ENCODE data around the gene TROAP.

TROAP gene

DNA sequence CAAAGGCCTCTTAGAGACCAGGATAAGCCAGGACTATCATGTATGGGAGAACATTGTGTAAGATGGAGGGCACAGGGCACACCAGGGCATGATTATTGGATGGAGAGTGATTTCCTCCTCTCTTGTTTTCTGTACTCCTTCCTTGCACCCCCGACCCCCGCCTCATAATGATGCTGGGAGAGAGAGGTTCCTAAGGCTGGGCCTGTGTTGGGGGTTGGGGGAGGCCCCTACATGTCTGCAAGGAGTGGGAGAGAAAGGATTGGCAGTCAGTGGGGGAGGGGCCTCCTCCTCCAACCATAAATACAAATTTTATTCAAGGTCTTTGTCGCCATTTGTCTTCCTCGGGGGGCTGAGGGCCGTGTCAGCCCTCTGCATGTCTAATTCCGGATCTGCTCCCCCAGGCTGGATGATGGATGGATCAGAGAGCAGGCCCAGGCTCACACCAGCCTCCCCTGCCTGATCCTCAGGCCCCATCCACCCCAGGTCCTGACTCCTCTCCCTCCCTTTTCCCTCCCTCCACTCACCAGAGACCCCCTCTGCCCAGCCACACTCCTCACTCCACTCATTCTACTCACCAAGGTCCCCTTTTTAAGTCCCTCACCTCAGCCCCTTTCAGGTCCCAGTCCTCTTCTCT, 15.9 kb downstream of the TROAP start:
- no peak overlapping the region for H3K27ac ChIP-seq
- TF ChIP-seq, protein P1, sequence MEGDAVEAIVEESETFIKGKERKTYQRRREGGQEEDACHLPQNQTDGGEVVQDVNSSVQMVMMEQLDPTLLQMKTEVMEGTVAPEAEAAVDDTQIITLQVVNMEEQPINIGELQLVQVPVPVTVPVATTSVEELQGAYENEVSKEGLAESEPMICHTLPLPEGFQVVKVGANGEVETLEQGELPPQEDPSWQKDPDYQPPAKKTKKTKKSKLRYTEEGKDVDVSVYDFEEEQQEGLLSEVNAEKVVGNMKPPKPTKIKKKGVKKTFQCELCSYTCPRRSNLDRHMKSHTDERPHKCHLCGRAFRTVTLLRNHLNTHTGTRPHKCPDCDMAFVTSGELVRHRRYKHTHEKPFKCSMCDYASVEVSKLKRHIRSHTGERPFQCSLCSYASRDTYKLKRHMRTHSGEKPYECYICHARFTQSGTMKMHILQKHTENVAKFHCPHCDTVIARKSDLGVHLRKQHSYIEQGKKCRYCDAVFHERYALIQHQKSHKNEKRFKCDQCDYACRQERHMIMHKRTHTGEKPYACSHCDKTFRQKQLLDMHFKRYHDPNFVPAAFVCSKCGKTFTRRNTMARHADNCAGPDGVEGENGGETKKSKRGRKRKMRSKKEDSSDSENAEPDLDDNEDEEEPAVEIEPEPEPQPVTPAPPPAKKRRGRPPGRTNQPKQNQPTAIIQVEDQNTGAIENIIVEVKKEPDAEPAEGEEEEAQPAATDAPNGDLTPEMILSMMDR (conservative IDR thresholded peaks at IDR 0.05) = no peak
- TF ChIP-seq ZFX (IDR thresholded peaks at IDR 0.05) = no peak

DNA sequence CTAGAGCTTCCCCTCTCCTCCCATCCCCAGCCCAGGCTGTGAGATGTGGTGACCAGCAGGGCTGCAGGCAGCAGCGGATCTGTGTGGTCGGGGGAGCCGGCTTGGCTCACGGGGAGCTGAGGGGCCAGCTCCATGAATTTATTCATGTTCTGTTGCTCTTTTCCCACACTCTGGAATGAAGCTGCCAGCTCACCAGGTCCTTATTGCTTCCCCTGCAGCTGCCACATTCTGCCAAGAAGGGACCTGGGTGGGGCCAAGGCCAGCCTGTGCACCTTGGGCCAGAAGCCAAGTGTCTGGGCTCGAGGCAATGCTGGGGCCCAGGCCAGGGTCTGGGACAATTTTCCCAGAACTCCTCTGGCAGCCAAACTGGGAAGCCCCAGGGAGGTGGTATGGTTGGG, 16.4 kb downstream of the TROAP start:
- no peak overlapping the region for H3K27ac ChIP-seq
- TF ChIP-seq, protein P1 (conservative IDR thresholded peaks at IDR 0.05) = no peak
- TF ChIP-seq ZFX (IDR thresholded peaks at IDR 0.05) = no peak

DNA sequence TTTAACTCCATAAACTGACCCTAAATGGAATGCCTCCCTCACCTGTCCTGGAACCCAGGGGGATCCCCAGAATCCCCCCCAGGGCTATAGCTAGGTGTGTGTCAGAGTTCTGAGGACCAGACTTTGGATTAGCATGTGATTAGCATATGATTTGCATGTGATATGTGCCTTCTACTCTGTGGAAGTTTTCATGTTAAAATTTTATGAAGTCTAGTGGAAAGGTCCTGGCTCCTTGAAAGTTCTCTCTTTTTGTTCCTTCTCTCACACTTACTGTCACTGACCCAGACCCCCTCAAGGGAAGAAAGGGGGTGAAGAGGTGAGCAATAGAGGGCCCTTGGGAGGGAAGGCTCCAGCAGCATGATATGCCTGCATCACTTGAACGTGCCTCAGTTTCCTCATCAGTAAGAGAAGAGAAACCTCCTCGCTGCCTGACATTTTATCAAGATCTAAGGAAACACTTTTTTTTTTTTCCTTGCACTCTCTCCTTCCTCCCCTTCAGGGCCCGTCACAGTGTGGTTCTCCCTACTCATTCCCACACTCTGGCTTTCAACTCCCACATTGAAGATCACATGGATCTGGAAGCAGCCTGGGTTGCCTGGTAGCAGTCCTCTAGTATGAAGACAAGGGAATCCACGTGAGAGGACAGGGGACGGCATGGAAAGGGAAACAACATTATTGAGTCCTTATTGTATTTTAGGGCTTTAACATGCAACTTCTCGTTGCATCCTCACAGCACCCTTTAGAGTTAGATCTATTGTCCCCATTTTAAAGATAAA, 17.2 kb downstream of the TROAP start:
- H3K27ac ChIP-seq = no peak overlapping the region
- TF ChIP-seq, protein P1 (conservative IDR thresholded peaks at IDR 0.05) = no peak
- no peak for TF ChIP-seq ZFX (IDR thresholded peaks at IDR 0.05)

DNA sequence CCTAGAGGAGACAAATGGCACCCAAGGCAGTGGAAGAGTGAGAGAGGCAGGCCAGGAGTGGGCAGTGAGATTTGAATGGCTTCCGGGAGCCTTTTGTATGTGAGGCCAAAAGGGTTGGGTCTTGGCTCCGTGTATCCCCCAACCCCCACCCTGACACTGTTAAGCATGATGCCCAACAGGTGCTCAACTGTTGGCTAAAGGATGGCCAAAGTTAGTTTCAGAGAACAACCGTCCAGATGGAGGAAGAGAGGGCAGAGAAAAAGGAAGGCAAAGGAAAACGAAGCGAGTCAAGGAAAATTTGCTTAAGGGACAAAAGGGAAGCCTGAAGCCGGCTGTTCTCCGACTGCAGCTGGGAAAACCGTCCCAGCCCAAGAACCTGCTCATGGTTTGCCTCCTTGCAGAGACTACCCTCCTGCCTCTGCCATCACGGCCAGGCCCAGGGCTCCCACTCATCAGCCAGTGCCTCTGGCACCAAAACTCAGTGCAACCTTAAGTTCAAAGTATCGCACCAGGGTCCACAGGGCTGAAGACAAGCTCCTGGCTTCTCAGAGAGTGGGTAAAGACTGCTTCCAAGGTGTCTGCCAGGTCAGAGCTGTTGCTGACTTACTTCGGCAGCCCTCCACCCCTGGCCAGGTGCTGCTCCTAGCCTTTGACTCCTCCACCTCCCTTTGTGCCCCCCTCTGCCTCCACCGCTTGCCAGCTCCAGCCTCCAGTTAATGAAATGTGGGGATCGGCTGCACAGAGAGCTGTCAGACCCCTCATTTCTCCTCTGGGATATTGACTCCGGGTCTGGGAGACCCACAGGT, 18.1 kb downstream of the TROAP start:
- no peak overlapping the region for H3K27ac ChIP-seq
- TF ChIP-seq, protein P1 (conservative IDR thresholded peaks at IDR 0.05) = no peak
- no peak for TF ChIP-seq ZFX (IDR thresholded peaks at IDR 0.05)

DNA sequence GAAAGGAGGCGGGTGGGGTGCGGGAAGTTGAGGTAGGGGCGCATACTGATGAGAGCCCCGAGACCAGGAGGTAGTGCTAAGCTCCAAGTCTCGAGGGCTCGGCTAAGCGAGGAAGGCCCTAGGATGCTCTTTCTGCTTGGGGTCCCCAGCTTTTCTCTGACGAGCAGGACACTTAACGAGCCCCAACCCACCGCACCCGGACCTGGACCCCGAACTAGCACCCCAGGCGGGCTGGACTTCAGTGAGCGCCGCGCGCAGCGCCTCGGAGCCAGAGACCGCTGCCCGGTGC, 18.7 kb downstream of the TROAP start:
- no peak overlapping the region for H3K27ac ChIP-seq
- TF ChIP-seq ZFX (IDR thresholded peaks at IDR 0.05) = no peak

DNA sequence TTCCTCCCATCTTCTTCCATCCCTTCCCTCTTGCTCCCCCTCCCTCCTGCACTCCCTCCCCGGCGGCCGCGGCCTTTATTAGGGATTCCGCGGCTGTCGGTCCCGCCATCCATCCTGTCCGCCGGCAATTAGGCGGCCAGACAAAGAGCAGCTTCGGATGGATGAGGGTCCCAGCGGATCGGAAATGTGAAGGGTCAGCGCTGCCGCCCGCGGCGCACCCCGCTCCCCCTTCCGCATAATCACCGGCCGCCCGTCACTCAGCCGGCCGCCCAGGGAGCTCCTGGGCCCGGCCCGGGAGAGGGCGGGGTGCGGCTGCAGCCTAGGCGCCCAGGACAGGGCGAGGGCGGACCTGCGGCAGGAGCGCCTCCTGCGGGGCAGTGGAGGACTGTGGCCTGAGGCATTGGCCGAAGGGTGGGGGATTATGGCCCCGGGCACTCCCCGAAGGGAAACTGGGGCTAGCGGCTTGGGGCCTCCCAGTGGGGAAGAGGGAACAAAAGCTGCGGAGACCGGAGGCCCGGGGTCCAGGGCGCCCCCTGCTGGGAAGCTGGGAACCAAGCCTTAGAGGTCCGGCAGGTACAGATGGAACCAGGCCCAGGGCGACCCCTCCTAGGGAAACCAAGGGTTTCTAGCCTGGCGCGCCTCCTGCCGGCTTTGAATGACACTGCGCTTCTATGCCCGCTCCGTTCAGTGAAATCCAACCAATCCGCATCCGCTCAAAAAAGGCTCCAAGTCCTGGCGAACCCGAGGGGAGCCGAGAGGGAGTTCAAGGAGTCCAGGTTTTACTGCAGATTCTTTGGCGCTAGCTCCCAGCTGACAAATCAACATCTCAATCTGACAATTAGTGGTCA, 19.2 kb downstream of the TROAP start:
- TF ChIP-seq, protein P1 (conservative IDR thresholded peaks at IDR 0.05) = peak; percentile 88
- no peak for TF ChIP-seq ZFX (IDR thresholded peaks at IDR 0.05)
- H3K27ac ChIP-seq = no peak overlapping the region

DNA sequence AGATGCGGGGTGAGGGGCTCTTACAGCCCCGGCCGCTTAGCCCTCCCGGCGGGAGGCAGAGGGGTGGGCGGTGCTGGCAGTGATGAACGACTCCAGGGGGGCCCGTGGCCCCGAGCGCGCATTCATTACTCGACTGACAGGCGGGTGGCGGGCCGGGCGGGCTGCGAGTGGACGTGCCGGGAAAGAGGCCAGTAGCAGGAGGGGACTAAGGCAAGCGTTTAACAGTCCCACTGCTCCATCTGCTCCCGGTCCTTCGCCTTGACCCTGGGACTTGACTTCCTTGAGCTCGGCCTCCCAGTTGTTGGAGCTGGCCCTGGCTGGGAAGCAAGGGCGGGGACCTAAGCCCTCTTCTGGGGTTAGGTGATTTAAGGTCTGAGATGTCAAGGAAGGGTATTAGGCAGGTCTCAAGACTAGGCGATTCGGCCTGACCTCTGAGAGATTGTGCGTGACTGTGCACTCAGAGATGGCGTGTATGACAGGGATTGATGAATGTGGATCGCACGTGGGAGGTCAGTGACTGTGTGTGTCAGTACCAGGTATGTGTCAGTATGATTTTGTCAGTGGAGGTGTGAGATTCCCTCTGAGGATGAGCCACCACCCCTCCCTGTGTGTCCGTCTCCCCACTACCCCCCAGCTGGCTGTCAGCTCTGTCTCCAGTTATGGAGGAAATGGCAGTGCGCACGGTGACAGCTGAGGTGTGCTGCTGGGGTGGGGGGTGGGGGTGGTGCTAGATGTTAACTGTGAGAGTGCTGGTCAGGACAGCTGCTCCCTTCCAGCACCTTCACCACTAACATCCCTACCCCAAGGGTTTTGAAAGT, 20.1 kb downstream of the TROAP start:
- TF ChIP-seq ZFX (IDR thresholded peaks at IDR 0.05) = no peak

More for the DNA sequence above, 20.1 kb downstream of the TROAP start:
- no peak overlapping the region for H3K27ac ChIP-seq

Measured in C4-2B (cell line).